NCI-H2196 treated with DMSO at 0.1 percent for 48 hours (cell line): Measurements from ENCODE around the gene CA4.
"Not testable (repeated sequence)": the region's sequence is repeated elsewhere in the genome, so short reads cannot be mapped to it uniquely, and the experiment has no call there.

Source experiments
- DNase-seq: peaks from one replicate; lab custom pipeline; 2025; ENCODE audit not compliant: unreplicated experiment; lab: John Stamatoyannopoulos, UW

The CA4 gene

DNA sequence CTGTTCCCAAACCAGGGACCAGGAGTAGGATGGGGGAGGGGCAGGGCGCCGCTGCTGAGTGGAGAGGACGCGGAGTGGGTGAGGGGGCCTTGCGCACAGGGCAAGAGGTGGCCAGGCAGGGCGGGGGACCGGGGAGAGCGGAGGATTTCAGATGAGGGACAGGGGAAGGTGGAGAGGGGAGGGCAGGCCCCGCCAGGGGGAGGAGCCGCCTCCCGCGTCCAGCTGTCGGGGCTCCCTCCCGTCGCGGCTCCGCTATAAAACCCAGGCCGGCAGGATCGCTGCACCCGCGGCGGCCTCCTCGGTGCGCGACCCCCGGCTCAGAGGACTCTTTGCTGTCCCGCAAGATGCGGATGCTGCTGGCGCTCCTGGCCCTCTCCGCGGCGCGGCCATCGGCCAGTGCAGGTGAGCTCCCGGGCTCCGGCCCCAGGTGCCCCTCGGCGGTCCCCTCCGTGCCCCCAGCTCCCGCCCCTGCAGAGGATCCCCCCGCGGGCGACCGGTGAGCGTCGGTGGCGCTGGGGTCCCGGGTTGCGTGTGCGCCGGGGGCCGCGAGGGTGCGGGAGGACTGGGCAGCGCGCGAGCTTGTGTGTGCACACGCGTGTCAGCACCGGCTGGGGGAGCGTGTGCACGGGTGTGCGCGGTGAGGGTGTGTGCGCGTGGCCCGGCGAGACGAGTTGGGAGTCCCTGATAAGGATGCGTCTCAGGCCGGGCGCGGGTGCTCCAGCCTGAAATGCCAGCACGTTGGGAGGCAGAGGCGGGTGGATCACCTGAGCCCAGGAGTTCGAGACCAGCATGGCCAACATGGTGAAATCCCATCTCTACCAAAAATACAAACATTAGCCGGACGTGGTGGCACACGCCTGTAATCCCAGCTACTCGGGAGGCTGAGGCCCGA is at the start of gene CA4:
Gene CA4, plus strand, starts transcription at position 283 of the 892 bp plus-strand sequence. Its CDS starts 62 bp downstream, at position 345.
- DNase-seq, result no peak

DNA sequence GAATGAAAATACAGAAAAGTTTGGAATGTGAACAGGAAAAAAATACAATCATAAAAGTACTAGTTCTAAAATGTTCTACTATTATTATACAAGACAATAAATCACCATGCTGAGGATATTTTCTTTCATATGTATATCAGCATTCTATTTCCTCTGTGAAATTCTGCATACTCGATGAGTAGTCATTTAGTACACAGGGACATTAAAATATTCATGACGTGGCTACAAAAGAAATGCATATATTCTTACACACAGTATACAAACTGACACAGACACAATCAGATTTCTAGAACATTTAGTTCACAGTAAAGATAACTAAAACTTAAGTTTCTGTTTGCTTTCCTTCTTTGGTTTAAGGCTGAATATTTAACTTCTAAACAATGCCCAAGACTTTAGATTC is 49.2 kb upstream of the CA4 start:
- DNase-seq, result not testable (repeated sequence)

DNA sequence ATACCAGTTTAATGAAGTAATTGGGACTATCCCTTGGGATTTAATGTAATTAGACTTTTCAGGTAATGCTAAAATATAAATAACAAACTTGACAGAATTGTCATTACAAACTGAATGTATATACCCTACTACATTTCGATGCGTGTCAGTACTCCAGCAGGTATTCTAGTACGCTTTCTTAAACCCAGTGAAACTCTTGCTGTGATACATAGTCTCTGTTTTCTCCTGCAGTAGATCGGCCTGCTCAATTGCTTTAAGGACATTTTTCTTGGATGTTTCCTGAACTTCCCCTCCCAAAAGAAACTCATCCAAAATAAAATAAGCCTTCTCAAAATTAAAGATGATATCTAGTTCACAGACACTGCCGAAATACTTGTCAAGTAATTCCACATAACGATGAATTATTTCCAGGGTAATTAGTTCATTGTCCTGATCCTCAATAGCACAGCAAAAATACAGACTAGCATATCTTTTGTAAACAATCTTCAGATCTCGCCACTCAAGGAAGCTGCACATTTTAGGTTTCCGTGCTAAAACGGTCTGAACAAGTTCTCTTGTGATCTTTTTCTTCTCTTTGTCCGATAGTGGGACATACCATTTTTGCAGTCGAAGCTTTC is 47.6 kb upstream of the CA4 start:
- not testable (repeated sequence) for DNase-seq

DNA sequence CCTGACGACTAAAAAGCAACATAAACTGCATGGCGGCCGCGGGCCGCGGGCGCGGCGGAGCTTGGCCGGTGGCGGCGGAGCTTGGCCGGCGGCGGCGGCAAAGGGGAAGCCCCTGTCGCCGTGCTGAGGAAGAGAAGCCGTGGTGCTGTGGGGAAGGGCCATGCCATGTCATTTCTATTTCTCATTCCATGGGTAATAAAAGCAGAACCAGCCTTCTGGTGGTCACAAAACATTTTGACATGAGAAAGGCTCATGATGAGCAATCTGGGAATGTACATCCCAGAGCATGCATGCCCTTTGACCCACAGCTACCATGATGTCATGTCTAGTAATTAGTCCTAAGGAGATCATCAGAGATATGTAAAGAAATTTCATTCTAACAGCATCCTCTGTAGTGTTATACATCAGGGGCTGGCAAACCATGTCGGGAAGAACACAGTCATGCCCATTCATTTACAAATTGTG is 47.1 kb upstream of the CA4 start:
- no peak for DNase-seq

DNA sequence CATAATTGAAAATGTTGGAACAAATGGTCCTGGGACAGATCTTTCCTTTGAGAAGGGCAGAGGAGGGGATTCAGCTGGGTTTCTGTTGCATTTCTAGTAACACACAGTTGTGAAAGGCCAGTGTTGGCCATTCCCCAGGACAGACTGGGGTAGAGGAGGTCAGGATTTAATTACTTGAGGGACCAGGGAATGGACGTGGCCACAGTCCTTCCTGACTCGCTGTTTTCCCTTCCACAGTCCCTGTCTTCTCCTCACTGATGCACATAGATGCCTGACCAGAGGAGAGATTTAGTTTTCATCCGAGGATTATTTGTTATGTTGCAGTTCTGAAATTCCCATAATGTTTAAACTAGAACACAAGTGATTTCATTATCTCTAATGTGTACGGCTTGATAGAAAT is 45.8 kb upstream of the CA4 start:
- no peak for DNase-seq

DNA sequence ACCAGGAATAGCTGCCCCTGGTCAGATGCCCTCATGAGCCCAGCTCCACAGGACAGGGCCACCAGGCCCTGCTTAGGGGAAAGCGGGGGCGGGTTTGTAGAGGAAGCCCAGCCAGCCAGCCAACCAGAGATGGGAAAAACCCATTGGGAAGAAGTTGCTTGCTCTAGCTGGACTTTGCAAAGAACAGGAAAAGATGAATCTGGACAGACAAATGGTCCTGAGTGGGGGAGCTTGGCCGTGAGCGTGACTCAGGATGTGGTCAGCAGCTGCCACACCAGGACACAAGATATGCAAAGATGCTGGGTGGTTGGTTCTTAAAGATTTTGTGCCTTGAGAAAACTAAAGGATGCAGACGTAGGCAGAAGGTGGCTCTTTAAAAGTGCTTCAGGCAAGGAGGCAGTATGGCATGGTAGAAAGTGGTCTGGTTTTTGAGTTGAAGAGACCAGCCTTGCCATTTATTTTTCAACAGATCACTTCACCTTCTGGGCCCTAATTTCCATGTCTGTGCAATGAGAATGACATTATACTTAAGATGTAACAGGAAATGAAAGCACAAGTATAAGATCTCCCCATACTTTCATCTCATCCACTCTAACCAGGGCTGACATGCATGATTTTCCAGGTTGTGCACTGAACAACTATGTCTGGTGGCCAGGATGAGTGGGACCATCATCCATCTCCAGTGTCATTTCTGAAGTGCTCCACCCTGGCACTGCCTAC is 43.3 kb upstream of the CA4 start:
- no peak for DNase-seq

DNA sequence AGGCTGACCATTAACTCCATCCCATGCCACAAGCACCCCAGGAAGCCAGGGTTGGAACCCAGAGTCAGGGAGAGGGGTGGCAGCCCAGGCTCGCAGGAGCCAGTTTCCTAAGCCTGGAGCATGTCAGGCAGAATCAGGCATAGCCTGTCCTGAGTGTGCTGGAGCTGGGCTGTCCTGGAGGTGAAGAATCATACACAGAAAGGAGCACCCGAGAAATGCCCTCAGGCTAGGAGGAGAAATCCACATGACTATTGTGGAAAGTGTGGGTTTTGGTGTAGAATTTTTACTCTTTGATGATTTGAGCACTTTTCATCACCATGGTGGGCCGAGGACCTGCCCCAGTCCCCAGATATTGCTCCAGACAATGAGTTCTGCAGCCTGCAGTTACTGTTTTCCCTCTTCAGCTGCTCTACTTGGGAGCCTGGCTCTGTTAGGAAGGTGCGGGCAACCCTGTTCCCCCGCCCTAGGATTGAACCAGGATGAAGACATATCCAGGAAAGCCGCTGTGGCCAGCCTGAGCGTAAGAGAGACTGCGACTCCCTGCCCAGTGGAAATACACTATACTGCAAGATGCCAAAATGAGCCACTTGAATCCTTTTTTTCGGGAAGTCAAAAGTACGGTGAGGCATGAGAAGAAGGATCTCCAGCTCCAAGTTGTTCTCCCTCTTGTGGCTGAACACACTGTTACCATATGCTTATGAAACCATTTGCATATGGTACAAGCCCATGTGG is 42.1 kb upstream of the CA4 start:
- DNase-seq, result no peak

DNA sequence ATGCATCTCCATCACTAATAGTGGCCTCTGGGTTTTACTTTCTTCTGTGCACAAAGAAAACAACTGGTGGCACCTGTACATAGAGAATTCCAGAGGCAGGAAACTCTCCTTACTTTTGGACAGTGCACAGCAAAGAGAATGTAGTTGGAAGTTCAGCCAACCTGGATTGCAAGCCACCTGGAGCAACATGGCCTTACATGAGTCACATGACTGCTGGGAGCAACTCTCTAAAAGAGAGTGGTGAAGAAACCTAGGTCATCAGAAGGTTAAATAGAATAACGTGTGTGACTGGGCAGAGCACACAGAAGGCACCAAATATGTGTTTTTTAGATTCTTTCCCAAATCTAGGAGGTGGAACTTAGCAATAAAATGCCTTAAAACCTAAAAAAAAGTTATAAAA is 41.5 kb upstream of the CA4 start:
- not testable (repeated sequence) for DNase-seq

DNA sequence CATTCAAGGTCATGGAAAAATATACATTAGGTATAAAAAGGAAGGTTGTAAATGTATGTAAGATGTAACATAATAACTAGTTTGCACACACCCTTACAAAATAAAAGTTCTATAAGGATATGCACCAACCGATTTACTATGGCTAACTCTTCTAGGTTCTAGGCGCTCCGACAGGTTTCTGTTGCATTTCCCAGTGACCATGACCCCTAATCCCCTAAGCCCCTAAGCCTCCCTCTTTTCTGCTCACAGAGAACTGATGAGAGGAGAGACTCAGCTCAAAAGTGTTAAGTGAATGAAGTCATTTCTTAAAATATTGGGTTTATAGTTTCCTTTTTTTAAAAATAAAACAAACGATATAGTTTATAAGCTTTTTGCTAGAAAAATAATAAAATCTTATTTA is 41.1 kb upstream of the CA4 start:
- DNase-seq, result no peak

DNA sequence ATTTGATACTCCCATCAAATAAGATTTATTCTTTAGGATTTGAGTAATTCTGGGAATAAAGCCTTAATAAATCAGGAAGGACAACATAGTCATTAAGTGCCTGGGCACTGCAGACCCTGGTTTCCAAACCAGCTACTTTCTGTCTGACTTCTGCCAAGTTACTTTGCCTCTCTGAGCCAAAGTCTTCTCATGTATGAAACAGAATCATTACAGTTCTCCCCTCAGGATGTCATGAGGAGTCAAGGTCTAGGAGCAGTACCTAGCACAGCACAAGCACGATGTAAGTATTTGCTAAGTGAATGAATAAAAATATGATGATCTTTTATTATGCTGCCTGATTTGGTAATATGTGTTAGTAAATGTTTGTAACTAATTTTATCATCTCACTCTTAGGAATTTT is 40.6 kb upstream of the CA4 start:
- no peak for DNase-seq

DNA sequence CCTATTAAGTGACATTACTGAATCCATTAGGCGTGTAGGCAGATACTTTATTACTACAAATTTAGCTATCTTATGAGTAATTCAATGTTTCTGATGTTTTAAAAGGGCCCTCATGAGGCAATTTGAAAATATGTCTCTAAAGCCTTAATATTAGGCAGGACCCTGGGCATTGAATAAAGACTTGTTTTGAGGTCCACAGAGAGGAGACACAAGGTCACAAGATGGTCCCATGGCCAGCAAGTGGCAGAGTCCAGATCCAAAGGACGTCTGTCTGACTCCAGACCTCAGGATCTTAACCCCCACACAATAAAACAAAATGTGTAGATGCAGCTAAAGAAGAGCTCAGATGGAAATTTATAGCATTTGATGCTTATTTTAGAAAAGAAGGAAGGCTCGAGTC is 39.2 kb upstream of the CA4 start:
- no peak for DNase-seq

DNA sequence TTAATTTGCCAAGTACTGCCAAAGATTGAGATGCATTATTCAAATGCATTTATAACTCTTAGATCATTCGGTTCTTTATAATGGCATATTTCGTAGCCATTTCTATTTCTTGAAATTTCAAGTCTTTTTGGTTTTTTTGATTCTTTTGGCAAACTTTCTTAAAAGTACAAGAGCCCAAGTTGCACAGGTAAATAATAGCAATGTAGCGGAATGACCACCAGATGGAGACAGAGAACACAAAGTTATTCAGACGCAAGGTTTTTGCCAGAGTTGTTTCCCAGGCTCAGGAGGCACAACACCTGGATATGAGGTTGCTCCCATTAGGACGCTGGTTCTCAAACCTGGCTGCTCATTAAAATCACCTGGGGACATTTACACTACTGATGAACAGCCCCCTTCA is 38.1 kb upstream of the CA4 start:
- DNase-seq, result not testable (repeated sequence)

DNA sequence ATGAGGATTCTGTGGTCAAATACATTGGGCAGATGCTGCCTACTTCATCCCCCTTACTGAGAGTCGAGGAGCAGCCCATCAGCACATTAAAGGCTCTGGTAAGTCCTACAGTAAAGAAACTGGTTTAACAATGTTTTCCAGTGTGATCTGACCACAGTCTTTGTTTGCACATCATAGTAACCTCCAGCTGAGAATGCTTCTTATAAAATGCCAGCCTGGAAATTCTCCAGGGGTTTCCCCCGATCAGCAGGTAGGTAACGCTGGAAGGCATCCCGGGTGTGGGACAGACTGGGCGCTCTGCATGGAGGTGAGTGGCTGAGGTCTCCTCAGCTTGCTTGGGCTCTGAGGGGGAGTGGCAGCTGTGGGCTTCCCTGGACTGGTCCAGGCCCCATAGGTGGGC is 34.4 kb upstream of the CA4 start:
- DNase-seq, result not testable (repeated sequence)

DNA sequence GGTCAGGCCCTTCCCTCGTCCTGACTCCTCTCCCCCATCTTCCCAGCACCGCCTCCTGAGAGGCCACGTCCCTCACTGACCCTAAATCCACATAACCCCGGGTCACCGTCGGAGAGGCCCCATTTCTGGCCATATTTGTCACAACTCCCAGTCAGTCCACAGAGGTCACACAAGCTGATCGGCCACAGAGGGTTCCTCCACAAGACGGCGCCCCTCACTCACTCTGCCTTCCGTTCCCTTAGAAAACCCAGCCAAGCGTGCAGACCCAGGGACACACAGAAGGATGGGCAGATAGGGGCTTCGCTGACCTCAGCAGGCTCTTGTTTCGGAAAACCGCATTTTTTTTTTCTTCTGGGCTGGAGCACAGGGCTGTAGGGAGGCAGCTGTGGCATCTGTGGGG is 33.6 kb upstream of the CA4 start:
- DNase-seq, result not testable (repeated sequence)

DNA sequence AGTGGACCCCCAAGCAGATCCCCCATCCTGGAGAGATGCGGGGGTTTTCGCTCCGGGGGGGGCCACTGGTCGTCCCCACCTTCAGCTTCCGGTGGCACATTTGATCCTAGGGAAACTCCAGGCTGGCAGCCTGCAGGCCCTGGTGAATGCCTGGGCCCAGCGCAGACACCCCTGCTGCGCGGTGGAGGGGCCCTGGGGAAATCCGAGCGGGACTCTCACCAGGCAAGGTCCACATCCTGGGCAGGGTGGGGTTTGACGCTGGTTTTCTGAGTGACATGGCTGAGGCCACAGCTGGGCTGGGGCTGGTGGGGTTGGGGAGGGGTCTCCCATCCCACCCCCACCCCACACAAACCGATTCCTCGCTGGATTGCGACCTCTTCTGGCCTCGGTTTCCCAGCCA is 30.6 kb upstream of the CA4 start:
- not testable (repeated sequence) for DNase-seq

DNA sequence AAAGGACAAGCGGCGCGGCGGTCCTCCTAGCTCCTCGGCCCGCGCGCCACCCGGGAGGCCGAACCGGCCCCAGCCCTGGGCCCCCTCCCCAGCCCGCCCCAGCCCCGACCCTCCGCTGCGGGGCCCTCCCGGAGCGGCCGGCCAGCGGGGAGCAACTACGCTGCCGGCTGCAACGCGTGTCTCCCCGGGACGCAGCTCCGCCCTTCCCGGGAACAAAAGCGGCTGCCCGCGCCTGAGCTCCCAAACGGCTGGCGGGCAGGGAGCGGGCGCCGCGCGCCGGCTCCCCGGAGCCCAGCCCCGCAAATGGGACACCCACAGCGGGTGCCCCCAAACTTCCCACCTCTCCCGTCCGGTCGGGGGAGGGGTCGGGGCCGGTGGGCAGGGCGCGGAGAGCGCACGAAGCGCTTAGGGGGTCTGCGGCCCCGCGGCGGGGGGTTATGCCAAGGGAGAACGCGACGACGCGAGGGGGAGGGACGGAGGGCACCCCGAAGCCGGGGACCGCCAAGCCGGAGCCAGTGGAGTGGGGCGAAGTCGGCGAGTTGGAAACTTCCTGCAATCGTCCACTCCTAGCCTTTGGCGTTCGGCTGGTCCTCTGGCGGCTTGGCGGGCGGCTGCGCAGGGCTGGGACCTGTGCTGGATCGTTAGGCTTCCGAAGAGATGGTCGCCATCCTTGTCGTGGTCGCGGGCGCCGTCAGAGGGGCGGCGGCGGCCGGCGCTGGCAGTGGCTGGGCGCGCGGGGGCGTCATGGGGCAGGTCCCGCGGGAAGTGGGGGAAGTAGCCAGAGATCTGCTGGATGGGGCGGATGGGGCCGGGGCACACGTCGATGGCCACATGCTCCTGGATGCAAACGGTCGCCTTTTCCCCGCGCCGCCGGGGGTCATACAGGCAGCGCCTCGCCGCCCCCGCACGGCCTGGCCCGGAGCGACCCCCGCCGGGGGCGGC is 29.7 kb upstream of the CA4 start:
- DNase-seq, result not testable (repeated sequence)

DNA sequence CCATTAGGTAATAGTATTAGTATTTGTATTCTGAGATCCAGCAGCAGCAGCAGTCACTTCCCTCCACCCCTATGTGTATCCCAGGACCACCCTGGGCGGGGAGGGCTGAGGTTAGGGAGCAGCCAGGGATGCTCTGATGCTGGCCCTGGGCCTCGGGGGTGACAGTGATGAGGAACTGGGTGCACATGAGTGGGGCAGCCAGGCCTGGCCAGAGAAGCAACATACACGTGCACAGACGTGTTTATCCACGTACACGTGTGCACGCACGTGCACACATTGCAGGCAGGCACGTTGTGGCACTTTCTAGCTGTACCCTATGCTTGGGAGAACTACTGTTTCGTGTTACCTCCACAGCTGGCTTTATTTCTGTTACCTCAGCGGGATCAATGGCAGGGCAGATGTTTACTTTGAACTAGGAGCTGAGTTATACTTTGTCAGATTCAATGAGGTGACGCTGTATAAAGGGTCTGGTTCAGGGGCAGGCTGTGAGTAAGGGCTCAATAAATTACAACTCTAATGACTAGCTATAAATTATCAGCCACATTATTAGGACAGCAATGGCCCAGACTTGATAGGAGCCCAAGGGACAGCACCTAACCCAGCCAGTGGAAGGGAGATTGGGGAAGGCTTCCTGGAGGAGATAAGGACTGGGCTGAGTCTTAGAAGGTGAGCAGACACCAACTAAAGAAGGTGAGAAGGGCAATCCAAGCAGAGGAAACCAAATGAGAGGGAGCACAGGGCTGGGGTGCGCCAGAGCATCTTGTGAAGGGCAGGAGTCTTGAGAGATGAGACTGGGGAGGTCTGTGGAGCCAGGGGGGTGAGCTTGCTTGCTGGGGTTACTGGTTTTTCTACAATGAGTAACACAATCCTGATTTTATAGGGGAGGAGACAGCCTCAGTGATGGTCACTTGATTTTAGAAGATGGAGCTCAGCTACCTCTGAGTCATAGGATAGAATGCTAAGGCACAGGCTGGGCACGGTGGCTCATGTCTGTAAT is 22.4 kb upstream of the CA4 start:
- no peak for DNase-seq

DNA sequence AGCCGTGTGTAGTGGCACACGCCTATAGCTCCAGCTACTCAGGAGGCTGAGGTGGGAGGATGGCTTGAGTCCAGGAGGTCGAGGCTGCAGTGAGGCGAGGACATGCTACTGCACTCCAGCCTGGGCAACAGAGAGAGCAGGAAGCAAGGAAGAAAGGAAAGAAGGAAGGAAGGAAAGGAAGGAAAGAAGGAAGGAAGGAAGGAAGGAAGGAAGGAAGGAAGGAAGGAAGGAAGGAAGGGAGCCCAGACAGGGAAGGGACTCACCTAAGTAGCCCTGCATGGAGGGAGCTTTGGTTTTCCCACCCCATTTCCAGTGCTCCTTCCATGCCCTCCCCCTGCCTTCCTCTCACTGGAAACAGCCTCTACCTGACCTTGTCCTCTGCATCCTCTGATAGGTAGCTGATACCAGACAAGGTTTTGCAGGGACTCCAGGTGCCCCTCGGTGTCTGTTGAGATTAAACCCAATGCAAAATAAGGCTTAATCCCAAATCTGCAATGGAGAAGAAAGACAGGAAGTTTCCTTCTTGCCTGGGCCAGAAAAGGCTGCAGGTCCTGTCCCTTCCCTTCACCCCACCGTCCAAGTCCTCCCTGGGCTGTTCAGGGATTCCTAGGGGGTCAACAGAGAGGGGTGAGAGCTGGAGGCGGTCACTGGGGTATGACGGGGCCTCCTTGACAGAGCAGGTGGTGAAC is 21.5 kb upstream of the CA4 start:
- no peak for DNase-seq
